NCI-H2029 treated with DMSO at 0.1 percent for 48 hours (cell line): Measurements from ENCODE around the gene GPR179.
A peak's percentile ranks its signal among the peaks of the same experiment; 100 is the strongest.

ENCODE experiments used
- DNase-seq: peaks from one replicate; lab custom pipeline; 2025; lab: John Stamatoyannopoulos, UW

GPR179 gene

DNA sequence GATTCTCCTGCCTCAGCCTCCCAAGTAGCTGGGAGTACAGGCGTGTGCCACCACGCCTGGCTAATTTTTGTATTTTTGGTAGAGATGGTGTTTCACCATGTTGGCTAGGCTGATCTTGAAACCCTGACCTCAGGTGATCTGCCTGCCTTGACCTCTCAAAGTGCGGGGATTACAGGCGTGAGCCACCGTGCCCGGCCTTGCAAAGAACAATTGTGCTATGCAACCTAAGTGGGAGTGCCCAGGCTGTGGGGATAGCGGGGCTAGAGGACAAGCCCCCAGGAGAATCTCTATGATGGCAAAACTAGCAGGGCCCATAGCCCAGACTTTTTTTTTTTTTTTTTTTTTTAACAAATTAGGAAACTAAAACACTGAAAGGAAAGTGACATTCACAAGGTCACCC, 2.0 kb upstream of the GPR179 start:
- DNase-seq, result no peak

DNA sequence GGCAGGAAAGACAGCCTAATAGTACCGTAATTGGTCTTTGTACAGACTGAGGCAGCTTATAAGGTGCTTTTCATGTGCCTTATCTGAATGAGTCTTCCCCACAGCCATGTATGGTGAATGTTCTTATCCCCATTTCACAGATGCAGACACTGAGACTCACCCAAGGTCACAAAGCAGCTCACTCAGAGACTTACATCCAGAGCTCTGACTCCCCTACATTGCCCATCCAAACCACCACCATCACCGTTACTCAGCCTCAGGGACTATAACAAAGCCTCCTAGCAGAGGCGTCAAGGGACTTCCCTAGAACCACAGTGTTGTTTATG, 627 bp upstream of the GPR179 start:
- DNase-seq, result no peak

DNA sequence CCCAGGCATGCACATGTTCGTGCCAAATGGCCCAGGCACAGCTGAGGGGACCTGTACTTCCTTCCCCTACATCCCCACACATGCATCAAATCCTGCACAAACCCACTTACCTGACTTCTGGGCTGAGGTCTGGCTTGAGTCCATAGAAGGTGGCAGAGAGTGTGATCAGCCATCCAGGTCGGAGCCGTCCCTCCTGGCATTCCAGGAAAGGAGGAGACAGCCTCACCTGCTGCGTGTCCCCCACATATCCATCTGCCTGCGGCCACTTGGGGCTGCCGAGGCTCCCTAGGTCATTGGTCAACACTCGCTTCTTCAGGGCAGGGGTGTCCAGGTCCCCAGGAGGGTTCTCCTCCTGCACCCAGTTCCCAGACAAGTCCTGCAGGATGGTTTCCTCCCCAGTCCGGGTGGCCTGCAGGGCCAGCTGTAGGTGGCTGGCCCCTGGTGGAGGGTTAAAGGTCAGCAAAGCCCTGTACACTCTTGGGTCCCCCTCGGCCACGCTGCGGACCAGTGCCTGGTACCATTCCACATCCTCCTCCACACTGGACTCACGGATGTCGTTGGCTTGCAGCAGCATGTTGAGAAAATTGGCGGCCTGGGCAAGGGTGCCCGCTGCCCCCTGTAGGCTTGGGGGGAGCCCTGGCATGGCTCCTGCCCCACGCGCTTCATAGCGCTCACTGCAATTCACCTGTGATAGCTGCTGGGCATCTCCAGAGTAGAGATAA, 709 bp downstream of the GPR179 start:
- DNase-seq, result no peak

DNA sequence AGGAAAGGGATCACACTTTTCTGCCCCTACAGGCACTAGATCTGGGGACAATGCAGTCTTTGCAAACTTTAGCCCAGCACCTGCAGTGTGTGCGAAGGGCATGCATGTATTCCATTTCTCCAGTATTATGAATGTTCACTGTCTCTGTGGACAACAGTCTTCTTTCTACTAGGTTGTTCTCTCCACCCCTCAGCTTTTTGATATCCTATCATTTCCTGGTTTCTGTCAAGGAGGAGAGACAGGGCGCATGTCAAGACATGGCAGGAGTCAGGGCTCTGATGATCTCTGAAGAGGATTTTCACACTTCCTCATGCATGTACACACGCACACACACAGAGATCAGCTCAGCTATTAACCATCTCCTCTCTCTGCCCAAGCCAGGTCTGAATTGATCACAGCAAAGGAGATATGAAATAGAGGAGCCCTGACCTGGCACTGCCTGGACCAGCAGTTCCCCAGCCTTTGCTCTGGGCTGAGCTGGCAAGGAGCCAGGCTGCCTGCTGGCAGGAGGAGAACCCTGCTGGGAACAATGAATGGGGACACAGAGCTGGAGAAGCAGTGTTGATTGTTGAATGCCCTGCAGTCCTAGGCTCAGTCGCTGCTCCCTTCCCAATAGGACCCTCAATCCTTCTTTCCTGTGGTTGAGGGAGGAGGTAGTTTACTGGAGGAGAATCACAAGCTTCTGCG, 2.6 kb downstream of the GPR179 start:
- peak; percentile 77 for DNase-seq

DNA sequence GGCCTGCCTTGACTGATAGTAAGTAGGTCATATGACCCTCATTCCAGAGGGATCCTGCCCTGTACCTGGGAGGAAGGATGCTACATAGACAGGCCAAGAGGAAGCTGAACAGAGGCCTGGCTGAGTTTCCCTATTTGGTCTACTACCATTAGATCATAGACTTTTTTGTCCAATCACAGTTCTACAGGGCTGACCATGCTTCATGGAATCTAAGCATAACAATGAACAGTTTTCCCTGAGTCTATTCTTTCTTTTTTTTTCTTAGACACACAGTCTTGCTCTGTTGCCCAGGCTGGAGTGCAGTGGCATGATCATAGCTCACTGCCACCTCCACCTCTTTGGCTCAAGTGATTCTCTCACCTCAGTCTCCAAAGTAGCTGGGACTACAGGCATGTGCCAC, 3.9 kb downstream of the GPR179 start:
- DNase-seq, result no peak

DNA sequence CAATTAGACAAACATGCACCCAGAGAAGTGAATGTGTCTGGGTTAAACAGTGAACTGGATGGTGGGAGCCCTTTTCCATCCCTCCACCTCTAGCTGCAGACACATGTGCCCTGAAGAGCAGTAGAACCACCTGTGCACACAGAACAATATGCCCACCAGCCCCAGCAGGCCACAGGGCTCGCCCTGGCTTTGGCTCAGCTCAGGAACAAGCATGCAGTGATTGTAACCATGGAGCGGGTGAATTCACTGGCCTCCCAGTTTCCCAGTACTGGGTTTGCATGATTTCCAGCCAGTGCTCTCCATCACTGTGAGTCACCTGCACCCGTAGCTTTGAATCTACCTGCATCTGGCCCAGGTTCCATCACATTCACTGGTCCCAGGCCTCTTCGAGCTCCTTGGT, 5.2 kb downstream of the GPR179 start:
- DNase-seq, result no peak

DNA sequence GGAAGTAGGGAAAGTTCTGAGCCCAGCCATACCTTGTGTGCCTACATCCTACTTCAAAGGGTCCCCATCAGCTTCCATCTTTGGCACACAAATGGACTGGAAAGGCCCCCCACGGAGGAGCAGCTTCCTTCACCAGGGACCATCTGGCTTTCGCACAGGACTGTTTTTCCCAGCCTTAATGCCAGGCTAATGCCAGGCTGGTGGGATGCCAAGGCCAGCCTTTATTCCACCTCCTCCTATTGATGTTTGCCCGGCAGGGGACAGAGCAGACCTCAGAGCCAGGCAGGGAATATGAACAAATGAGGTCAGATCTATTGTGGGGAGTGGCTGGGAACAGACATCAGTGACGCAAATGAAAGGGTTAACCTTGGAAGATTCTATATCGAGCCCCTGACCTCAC, 5.7 kb downstream of the GPR179 start:
- no peak for DNase-seq

DNA sequence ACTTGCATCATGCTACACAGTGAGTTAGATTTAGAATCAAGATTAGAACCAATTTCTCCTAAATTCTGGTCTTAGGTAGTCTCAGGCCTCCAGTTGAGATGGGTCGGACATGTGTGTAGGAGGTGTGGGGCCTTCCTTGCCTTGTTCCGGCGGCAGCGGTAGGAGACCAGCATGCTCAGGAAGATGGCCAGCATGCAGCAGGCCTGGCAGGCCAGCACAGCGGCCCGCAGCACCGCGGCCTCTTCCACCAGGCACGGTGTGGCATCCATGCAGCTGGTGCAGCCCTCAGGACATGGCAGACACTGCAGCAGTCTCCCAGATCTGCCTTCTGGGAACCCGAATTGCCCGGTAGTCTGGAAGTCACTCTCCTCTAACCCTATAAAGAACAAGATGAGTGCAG, 6.9 kb downstream of the GPR179 start:
- DNase-seq, result no peak

DNA sequence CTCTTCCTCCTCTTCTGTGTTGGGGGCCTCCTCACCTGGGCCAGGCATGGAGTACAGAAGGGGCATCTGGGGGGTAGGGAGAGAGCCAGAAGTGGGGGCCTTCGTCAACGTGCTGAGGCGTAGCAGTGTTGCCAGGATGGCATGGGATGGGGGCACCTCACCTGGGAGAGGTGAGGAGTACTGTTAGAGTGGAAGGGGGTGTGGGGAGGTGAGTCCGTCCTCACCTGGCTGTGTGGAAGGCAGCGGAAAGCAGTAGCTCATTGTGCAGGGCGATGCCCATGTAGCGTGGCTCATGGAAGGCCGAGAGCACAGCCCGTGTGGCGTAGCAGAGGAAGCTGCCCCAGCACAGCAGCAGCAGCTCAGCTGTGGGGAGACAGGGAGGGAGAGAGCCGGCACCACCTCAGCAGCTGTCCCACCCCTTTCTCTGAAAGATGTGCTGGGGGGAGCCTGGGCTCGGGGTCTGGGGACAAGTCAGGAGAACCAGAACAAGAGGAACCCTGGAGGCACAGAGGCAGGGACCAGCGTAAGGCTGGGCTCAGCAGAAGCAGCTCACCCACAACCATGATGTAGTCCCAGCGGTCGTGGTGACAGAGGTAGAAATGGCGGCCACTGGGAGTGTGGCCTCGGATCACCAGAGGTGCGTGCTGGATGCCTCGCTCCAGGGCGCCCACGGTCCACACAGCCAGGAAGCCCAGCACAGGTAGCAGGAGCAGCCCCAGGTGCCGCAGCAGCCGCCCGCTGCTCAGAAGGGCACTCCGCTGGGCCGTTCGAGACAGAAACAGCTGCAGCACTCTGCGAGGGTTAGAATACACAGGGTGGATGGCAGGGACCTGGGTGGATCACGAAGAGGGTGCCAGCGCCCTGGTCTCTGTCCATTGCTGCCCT, 9.0 kb downstream of the GPR179 start:
- no peak for DNase-seq

DNA sequence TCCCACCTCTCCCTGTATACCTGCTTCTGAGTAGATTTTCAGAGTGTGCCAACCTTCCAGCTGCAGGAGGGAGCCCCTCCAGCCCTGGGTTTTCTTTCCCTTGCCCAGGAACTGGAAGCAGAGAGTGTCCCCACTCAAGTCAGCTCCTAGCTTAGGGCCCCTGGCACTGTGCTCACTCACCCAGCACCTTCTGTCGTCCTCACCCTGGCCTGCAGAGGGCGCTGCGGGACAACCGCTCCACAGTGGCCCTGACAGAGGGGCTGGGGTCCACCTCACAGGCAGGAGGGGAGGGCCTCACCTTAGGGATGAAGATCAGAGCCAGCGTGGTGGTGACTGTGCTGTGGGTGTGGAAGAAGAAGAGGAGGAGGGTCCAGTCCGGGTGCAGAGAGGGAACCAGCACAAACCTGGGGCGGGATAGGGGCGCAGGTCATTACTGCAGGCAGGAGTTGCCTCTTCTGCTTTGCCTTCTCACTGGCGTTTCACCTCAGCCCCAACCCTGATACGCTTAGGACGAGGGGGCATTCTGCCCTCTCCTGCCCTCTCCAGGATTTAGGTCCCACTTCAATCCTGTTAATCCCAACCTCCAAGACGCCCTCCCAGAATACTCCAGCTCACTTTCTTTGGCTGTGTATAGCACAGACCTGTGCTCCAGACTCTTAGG, 10.0 kb downstream of the GPR179 start:
- DNase-seq, result no peak

DNA sequence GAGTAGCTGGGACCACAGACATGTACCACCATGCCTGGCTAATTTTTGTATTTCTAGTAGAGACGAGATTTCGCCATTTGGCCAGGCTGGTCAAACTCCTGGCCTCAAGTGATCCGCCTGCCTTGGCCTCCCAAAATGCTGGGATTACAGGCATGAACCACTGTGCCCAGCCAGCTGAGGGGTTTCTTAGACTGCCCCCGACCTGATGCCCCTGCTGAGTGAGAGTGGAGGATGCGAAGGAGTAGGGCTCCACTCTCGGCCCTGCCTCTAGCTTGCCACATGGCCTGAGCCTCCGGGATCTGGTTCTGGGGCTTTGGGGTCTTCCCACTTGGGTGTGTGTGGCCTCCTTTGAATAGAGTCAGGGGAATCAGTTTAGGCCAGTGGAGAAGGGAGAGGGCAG, 11.0 kb downstream of the GPR179 start:
- no peak for DNase-seq

DNA sequence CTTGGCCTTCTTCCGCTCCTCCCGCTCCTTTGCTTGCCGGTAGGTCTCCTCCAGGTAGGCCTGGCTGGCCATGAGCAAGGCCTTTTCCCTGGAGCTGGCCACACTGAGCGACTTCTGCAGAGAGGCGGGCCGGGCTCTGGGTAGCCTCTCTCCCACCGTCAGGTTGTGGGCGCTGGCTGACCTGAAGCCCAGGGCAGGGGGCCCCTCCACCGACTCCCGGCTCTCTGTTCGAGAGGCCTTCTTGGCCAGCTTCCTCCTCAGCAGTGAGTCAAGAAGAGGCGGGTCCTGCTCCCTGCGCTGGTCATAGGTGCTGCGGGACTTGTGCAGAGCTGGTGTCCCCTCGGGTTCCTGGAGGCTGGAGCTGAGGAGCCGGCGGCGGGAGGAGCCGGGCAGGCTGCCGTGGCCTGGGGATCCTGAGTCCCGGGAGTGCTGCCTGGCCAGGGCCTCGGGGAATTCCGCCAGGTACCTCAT, 12.8 kb downstream of the GPR179 start:
- DNase-seq, result no peak

DNA sequence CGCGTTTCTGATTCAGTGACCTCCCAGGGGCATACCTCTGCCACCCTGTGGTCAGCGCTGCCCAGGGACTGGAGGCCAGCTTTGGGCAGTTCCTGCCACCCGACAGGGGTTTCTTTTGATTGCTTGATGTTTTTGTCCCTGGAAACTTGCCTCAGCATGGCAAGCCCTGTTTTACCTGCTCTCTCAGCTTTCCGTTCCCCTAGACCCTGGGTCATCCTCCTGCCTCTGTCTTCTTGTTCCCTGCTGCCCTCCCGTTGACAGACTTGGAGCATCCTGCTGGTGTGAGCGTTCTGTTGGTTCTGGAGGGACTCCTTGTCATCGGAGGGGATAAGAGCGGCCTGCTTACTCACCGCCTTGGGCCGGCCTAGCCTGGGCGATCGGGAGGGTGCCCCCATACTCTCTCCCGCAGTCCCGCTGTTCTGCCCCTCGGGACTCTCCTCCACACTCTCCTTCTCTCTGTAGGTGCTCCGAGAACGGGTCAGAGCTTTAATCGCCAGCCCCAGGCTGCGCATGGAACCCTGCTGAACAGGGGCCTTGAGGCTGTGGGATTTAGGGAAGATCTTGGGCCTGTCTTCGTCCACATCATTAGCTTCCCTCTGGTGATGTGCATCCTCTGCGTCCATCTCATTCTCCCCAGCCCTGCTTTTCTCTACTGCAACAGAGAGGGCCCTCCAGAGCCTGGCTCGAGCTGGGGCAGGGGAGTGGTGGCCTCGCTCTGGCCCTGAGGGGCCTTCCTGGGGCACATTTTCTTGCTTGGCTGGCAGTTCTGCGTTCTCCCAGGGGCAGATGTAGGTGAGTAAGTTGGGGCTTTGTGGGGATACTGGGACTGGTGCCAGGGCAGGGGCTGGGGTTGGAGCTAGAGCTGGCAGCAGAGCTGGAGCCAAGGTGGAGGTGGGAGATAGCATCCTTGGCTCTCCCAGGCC, 13.7 kb downstream of the GPR179 start:
- no peak for DNase-seq

DNA sequence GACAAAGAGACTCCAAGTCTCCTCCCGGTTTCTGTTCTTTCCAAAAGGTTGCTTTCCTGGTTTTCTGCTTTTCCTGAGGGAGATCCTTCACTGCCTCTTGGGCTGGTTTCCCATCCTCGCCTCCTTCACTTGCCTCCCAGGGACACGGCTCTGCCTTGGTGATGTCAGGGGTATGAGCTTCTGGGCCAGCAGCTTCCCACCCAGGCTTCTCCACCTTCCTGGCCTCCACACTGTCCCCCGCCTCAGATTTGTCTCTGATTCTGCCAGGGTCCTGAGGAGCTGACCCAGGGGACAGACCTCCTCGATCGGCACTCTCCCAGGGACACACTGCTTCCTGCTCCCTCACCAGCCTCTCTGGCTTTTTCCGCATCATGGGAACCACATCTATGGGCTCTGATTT, 14.5 kb downstream of the GPR179 start:
- DNase-seq, result no peak

DNA sequence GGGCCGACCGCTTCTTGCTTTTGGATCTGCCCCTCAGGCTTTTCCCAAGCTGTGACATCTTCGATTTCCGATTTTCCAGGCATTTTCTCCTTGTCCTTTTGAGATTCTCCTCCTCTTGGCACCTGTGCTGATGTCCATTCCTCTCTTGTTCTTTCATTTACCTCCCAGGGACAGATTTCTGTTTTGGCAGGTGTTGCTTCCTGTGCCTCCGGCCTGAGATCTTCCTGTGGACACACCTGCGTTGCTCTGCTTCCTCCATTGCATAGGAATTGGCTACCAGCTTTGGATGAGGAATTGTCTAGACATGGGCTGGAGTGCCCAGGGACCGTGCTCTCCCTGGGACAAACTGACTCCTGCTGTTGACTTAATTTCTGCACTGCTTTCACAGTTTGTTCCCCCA, 15.1 kb downstream of the GPR179 start:
- no peak for DNase-seq

DNA sequence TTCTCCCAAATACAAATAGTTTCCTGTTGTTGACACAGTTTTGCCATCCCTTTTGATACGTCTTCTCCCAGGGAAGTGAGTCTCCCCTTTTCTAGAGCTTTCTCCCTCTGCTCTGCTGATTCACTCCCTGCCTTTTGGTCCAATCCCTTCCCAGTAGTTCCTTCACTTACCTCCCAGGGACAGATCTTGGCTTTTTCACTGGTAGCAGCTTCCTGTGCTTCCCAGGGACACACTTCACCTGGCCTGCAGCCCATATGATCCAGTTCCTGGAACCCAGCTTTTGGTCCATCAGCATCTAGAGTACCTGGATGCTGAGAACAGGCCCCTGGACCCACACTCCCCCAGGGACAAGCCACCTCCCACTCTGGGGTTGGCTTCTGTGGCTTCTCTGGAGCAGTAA, 15.8 kb downstream of the GPR179 start:
- DNase-seq, result no peak

DNA sequence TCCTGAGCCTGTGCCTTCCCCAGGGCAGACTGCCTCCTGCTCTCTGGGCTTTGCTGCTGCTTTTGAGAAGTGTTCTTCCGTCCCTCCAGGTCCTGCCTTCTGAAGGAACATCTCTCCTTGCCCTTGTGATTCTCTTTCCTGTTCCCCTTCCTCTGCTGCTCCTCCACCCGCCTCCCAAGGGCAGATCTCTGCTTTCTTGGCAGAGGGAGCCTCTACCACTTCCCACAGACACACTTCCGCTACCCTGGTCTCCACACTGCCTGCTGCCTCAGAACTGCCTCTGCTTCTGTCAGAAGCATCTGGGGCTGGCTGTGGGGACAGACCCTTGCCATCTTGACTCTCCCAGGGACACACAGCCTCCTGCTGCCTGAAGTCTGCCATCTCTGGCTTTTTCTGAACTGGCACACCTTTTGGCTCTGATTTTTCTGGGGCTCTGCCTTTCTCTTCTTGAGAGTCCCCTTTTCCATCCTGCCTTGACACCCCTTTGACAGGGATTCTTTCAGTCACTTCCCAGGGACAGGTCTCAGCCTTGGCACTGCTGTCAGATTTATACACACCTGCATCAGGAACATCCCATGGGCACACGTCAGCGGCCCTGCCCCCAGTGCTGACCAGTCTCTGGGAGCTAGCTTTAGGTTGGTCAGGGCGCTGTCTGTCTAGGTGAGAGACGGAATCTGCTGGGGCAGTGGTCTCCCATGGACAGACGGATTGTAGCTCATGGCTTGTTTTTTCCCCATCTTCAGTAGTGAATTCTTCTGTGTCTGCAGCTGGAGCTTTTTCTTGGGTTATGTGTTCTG, 16.6 kb downstream of the GPR179 start:
- no peak for DNase-seq

DNA sequence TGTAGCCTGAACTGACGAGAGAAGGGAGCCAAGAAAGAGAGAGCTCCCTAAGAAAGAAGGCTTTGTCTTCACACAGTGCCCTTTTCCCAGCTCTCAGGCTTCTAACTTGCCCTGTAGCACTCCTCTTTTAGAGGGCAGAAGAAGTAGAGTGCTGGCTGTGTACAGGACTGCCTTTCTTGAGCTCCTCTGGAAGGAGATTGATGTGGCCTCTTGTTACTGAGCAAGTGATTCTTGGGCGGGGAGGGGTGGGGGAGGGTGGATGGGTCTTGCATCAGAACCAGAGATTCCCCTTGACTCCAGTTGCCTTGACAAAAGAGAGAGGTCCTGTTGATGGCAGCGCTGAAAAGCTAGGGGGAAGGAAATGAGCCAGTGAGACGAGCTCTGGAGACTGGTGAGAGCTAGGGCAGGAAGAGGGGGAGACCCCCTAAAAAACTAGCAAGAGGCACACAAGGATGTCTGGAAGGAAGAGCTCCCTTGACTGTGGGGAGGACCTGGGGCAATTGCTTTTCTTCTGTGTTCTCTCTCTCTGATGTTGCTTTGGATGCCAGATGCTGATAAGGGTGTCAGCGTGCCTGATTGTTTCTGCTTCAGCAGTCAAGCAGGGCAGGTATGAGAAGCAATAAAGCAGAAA, 18.4 kb downstream of the GPR179 start:
- no peak for DNase-seq

DNA sequence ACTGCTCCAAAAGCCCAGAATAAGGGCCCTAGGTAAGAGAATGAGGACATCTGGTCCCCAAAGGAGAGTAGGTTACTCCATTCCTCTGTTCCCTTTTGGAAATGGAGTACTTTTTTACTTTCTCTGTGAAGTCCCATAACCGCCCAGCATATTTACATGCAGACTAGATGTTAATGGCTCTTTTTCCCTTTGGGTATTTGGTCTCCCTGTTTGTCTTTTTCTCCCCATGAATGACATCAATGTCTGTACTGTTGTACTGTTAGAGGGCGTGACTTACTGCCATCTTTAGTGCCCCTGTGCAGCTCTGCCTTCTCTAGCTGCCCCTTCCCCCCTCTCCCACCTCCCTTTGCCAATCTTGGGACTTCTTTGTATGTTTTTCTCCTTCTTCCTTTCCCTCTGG, 19.0 kb downstream of the GPR179 start:
- no peak for DNase-seq

DNA sequence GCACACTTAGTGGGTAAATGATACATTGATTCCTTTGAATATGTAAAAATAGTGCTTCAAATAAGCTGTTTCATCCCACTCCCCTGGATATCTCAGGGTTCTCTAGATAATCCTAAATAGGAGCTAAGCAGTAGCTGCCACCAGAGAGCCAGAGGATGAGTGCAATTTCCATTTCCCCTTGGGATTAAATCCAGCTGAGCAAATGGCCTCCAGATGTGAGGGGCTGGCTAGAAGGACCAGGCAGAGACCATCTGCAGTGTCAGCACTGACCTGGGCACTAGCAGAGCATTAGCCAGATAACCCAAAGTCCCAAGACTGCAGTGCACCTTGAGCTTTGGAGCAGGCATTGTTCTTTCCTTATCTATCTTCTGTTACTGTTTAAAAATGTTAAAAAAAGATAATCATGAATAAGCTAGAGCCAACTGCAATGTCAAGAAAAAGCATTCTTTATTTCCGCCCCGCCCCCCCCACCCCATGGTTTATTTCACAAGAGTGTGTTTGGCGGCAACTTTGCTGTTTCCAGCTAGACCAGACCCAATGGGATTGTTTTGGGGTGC, 19.5 kb downstream of the GPR179 start:
- no peak for DNase-seq
